Mesendoderm (in vitro differentiated cells): ENCODE results near the gene ATP2B1.

ENCODE experiments used
- DNase-seq: peaks from one replicate; pipeline ENCODE4 v3.0.0; 2013
- H2AK5ac ChIP-seq: 2 replicates; pipeline ENCODE4 v1.6.1; 2013; ENCODE audit warnings: low read length, inconsistent platforms
- H2BK120ac ChIP-seq: 2 replicates; pipeline ENCODE4 v1.6.1; 2013; ENCODE audit warnings: low read depth, mild to moderate bottlenecking, low read length, moderate library complexity, mixed read lengths
- H2BK15ac ChIP-seq: replicated peaks from 2 replicates; pipeline ENCODE4 v1.6.1; 2013; ENCODE audit warnings: low read depth, mild to moderate bottlenecking, moderate library complexity
- H2BK5ac ChIP-seq: 2 replicates; pipeline ENCODE4 v1.6.1; 2013; ENCODE audit warnings: low read length, inconsistent platforms
- H3K18ac ChIP-seq: 2 replicates; pipeline ENCODE4 v1.6.1; 2013; ENCODE audit warnings: mild to moderate bottlenecking, low read length, mixed read lengths
- H3K23ac ChIP-seq: one replicate; pipeline ENCODE4 v1.6.1; 2013; ENCODE audit warnings: low read length
- H3K27ac ChIP-seq: 2 replicates; pipeline ENCODE4 v1.5.1; 2013; ENCODE audit warnings: low read depth, mild to moderate bottlenecking, inconsistent platforms, low read length, moderate library complexity
- H3K27me3 ChIP-seq: 2 replicates; pipeline ENCODE4 v1.6.1; 2013; ENCODE audit warnings: low read length, control low read depth, mild to moderate bottlenecking, inconsistent platforms; ENCODE audit not compliant: insufficient read depth, poor library complexity
- H3K36me3 ChIP-seq: 2 replicates; pipeline ENCODE4 v1.6.1; 2013; ENCODE audit warnings: low read length, inconsistent platforms; ENCODE audit not compliant: control insufficient read depth, insufficient read depth
- H3K4ac ChIP-seq: one replicate; pipeline ENCODE4 v1.6.1; 2013; ENCODE audit warnings: low read depth, mild to moderate bottlenecking, low read length, moderate library complexity
- H3K4me1 ChIP-seq: 2 replicates; pipeline ENCODE4 v1.6.1; 2013; ENCODE audit warnings: low read depth, low read length, inconsistent platforms; ENCODE audit not compliant: control insufficient read depth
- H3K4me2 ChIP-seq: 2 replicates; pipeline ENCODE4 v1.6.1; 2013; ENCODE audit warnings: low read length
- H3K4me3 ChIP-seq: 2 replicates; pipeline ENCODE4 v1.5.1; 2013; ENCODE audit warnings: mild to moderate bottlenecking, low read length
- H3K56ac ChIP-seq: one replicate; pipeline ENCODE4 v1.6.1; 2013; ENCODE audit warnings: low read length
- H3K79me1 ChIP-seq: 2 replicates; pipeline ENCODE4 v1.6.1; 2013; ENCODE audit warnings: low read length, inconsistent platforms
- H3K79me2 ChIP-seq: 2 replicates; pipeline ENCODE4 v1.6.1; 2013; ENCODE audit warnings: mild to moderate bottlenecking, low read length; ENCODE audit not compliant: control insufficient read depth, insufficient read depth
- H3K9ac ChIP-seq: 2 replicates; pipeline ENCODE4 v1.6.1; 2013; ENCODE audit warnings: low read length, inconsistent platforms
- H4K5ac ChIP-seq: one replicate; pipeline ENCODE4 v1.6.1; 2013; ENCODE audit warnings: low read length
- H4K8ac ChIP-seq: one replicate; pipeline ENCODE4 v1.6.1; 2013; ENCODE audit warnings: low read depth, mild to moderate bottlenecking, control low read depth, low read length, moderate library complexity
- WGBS: extraction: QIAGEN DNeasy Blood & Tissue Kit; methylation state at CpG from one replicate; pipeline ENCODE4 v1.1.7; 2013; ENCODE audit warnings: low lambda C conversion rate, missing lambda C conversion rate; ENCODE audit not compliant: insufficient coverage; ENCODE audit errors: extremely low coverage; 5-methylcytosine and 5-hydroxymethylcytosine counted together

ATP2B1 gene

GRCh38 chr12:89546151-89546550, 162.5 kb downstream of the ATP2B1 start:
- no peak overlapping the region for H2BK5ac ChIP-seq
- H3K79me2 ChIP-seq, result no peaks in the 10 kb centered on the region
- no peak overlapping the region for H2BK120ac ChIP-seq
- no peak overlapping the region for H3K4ac ChIP-seq
- no CpG with 5 or more reads among the region's 4 CpGs for WGBS
- H3K18ac ChIP-seq, result no peak overlapping the region
- no peak overlapping the region for H2BK15ac ChIP-seq
- H3K36me3 ChIP-seq, result no peaks in the 10 kb centered on the region
- H3K4me1 ChIP-seq, result no peaks in the 10 kb centered on the region
- DNase-seq, result no peak
- H3K9ac ChIP-seq, result no peak overlapping the region
- no peak overlapping the region for H3K27ac ChIP-seq
- no peak overlapping the region for H3K4me3 ChIP-seq
- H3K4me2 ChIP-seq, result no peak overlapping the region
- no peak overlapping the region for H4K8ac ChIP-seq
- no peaks in the 10 kb centered on the region for H3K79me1 ChIP-seq
- no peaks in the 10 kb centered on the region for H3K27me3 ChIP-seq
- no peak overlapping the region for H3K56ac ChIP-seq
- no peak overlapping the region for H4K5ac ChIP-seq
- H3K23ac ChIP-seq, result no peak overlapping the region
- H2AK5ac ChIP-seq, result no peak overlapping the region

GRCh38 chr12:89544681-89545184, 163.9 kb downstream of the ATP2B1 start:
- Histone ChIP-seq H3K23ac (no peak overlapping the region), H4K5ac (no peak overlapping the region), H2BK5ac (no peak overlapping the region), H3K4me3 (no peak overlapping the region), H3K36me3 (no peaks in the 10 kb centered on the region), H2AK5ac (no peak overlapping the region), H3K4ac (no peak overlapping the region), H3K9ac (no peak overlapping the region), H2BK120ac (no peak overlapping the region), H3K4me1 (peaks cover 3% of the 10 kb centered on the region), H4K8ac (no peak overlapping the region), H3K27me3 (no peaks in the 10 kb centered on the region), H2BK15ac (no peak overlapping the region), H3K56ac (no peak overlapping the region), H3K4me2 (no peak overlapping the region), H3K27ac (no peak overlapping the region), H3K79me1 (no peaks in the 10 kb centered on the region), H3K18ac (no peak overlapping the region), H3K79me2 (no peaks in the 10 kb centered on the region)
- WGBS, result no CpG with 5 or more reads among the region's 6 CpGs
- peak; percentile 55 for DNase-seq

- Histone ChIP-seq H3K23ac (no peak overlapping the region), H3K9ac (no peak overlapping the region), H3K4ac (no peak overlapping the region), H3K18ac (no peak overlapping the region), H4K8ac (no peak overlapping the region), H2BK120ac (no peak overlapping the region), H2BK5ac (no peak overlapping the region), H2BK15ac (no peak overlapping the region), H3K4me2 (no peak overlapping the region), H2AK5ac (no peak overlapping the region), H3K27me3 (no peaks in the 10 kb centered on the region), H3K4me1 (peaks cover 3% of the 10 kb centered on the region), H3K56ac (no peak overlapping the region), H3K27ac (no peak overlapping the region), H3K79me1 (no peaks in the 10 kb centered on the region), H3K79me2 (no peaks in the 10 kb centered on the region), H3K4me3 (no peak overlapping the region), H4K5ac (no peak overlapping the region), H3K36me3 (no peaks in the 10 kb centered on the region)
- DNase-seq, result no peak
- WGBS, result no CpG with 5 or more reads among the region's 1 CpG
Measured at GRCh38 chr12:89544022-89544421, 164.6 kb downstream of the ATP2B1 start.

- no peak overlapping the region for H2BK15ac ChIP-seq
- no peak overlapping the region for H4K5ac ChIP-seq
- no peaks in the 10 kb centered on the region for H3K36me3 ChIP-seq
- H3K4me1 ChIP-seq, result peaks cover 3% of the 10 kb centered on the region
- no CpG with 5 or more reads among the region's 6 CpGs for WGBS
- DNase-seq, result peak; percentile 94
- no peak overlapping the region for H2AK5ac ChIP-seq
- H2BK5ac ChIP-seq, result no peak overlapping the region
- no peak overlapping the region for H2BK120ac ChIP-seq
- H4K8ac ChIP-seq, result no peak overlapping the region
- H3K23ac ChIP-seq, result no peak overlapping the region
- H3K56ac ChIP-seq, result peak overlapping the region; percentile 25
- no peak overlapping the region for H3K4me2 ChIP-seq
- no peak overlapping the region for H3K9ac ChIP-seq
- H3K79me1 ChIP-seq, result no peaks in the 10 kb centered on the region
- H3K27me3 ChIP-seq, result no peaks in the 10 kb centered on the region
- H3K18ac ChIP-seq, result no peak overlapping the region
- no peak overlapping the region for H3K4me3 ChIP-seq
- no peak overlapping the region for H3K27ac ChIP-seq
- H3K79me2 ChIP-seq, result no peaks in the 10 kb centered on the region
- no peak overlapping the region for H3K4ac ChIP-seq
Measured at GRCh38 chr12:89542912-89543592, 165.6 kb downstream of the ATP2B1 start.

- WGBS, result no CpG with 5 or more reads among the region's 2 CpGs
- no peak for DNase-seq
- no peak overlapping the region for H3K4me2 ChIP-seq
- no peak overlapping the region for H3K9ac ChIP-seq
- no peak overlapping the region for H4K8ac ChIP-seq
- H4K5ac ChIP-seq, result no peak overlapping the region
- H3K4me3 ChIP-seq, result no peak overlapping the region
- H2BK5ac ChIP-seq, result no peak overlapping the region
- H3K27ac ChIP-seq, result no peak overlapping the region
- H3K27me3 ChIP-seq, result no peaks in the 10 kb centered on the region
- no peak overlapping the region for H2BK120ac ChIP-seq
- no peak overlapping the region for H3K18ac ChIP-seq
- H3K23ac ChIP-seq, result no peak overlapping the region
- peaks cover 3% of the 10 kb centered on the region for H3K4me1 ChIP-seq
- H3K56ac ChIP-seq, result no peak overlapping the region
- H2BK15ac ChIP-seq, result no peak overlapping the region
- no peaks in the 10 kb centered on the region for H3K36me3 ChIP-seq
- H3K79me1 ChIP-seq, result no peaks in the 10 kb centered on the region
- no peak overlapping the region for H3K4ac ChIP-seq
- no peak overlapping the region for H2AK5ac ChIP-seq
- no peaks in the 10 kb centered on the region for H3K79me2 ChIP-seq
Measured at GRCh38 chr12:89542236-89542635, 166.4 kb downstream of the ATP2B1 start.

- Histone ChIP-seq H3K79me2 (no peaks in the 10 kb centered on the region), H3K4me2 (no peak overlapping the region), H2BK15ac (no peak overlapping the region), H3K4me3 (no peak overlapping the region), H3K4ac (no peak overlapping the region), H3K79me1 (no peaks in the 10 kb centered on the region), H3K23ac (no peak overlapping the region), H3K4me1 (peaks cover 3% of the 10 kb centered on the region), H2BK120ac (no peak overlapping the region), H3K27ac (no peak overlapping the region), H4K8ac (no peak overlapping the region), H3K56ac (no peak overlapping the region), H3K18ac (no peak overlapping the region), H4K5ac (no peak overlapping the region), H3K27me3 (no peaks in the 10 kb centered on the region), H3K36me3 (no peaks in the 10 kb centered on the region), H2BK5ac (no peak overlapping the region), H2AK5ac (no peak overlapping the region), H3K9ac (no peak overlapping the region)
- peak; percentile 53 for DNase-seq
- WGBS, result no CpG with 5 or more reads among the region's 3 CpGs
Measured at GRCh38 chr12:89540586-89540985, 168.1 kb downstream of the ATP2B1 start.
